ENCODE results near the gene DDX1. TPM values are rescaled to one million over a fixed set of nuclear protein-coding genes. Genes with fewer than 3 reads are reported as not detected.

DDX1 gene
- total RNA-seq, 1 experiment from 2014 or later, result 115 TPM

DNA sequence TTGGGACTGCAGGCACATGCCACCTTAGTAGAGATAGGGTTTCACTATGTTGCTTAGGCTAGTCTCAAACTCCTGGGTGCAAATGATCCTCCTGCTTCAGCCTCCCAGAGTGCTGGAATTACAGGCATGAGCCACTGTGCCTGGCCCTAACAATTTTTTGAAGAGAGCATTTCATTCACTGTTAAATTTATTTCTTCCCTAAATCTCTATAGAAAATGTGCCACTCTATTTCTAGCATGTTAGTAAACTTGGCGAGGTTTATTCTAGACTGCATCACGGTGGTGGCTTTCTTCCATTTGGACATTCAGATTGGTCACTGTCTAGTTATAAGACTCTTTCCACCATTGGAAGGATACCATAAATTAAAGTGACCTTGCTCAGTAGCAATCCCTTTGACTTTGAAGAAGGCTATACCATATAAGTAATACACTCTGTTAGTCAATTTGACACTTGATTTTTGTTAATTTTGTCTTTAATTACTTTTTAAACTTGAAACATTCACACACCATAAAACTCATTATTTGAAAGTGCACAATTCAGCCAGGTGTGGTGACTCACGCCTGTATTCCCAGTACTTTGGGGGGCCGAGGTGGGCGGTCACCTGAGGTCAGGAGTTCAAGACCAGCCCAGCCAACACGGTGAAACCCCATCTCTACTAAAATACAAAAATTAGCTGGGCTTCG is 16.2 kb downstream of the DDX1 start:
- H3K27me3 Mint-ChIP-seq (ENCODE audit: low read depth), result no peaks in the 10 kb centered on the region
- H3K36me3 Mint-ChIP-seq, result peaks cover 70% of the 10 kb centered on the region
- ChIA-PET CTCF (no interaction called here), POLR2A (no interaction called here)
- no peak overlapping the region for H3K27ac Mint-ChIP-seq
- peaks cover 7% of the 10 kb centered on the region for H3K9me3 Mint-ChIP-seq
- H3K4me3 Mint-ChIP-seq, result no peak overlapping the region
- DNase-seq (ENCODE audit: low spot score), result no peak
- TF ChIP-seq, protein P1, sequence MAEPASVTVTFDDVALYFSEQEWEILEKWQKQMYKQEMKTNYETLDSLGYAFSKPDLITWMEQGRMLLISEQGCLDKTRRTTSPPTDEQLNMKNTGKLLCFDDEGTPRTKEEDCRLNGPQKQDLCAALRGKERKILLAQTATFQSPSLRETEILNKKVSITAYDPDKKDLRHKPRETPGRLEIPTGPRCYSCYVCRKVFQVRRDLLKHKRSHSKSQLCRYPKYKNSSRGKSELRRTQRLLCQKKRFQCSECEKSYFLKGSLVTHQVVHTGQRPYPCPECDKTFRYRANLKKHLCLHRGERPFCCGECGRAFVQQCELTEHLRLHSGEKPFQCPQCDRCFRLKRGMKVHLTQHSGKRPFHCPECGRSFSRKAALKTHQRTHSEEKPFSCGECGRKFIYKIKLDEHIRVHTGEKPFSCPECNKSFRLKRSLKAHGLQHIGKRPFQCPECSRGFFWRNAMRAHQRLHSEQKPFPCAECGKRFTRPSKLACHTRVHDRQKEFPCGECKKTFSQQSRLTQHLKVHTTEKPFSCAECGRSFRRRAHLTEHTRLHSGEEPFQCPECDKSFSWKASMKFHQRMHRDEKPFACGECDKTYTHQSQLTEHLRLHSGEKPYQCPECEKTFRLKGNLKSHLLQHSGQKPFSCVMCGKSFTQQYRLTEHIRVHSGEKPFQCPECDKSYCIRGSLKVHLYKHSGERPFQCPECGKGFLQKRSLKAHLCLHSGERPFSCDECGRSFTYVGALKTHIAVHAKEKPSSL (CRISPR knock-in tag; conservative IDR thresholded peaks at IDR 0.05), result no peak
- TF ChIP-seq, protein P2, sequence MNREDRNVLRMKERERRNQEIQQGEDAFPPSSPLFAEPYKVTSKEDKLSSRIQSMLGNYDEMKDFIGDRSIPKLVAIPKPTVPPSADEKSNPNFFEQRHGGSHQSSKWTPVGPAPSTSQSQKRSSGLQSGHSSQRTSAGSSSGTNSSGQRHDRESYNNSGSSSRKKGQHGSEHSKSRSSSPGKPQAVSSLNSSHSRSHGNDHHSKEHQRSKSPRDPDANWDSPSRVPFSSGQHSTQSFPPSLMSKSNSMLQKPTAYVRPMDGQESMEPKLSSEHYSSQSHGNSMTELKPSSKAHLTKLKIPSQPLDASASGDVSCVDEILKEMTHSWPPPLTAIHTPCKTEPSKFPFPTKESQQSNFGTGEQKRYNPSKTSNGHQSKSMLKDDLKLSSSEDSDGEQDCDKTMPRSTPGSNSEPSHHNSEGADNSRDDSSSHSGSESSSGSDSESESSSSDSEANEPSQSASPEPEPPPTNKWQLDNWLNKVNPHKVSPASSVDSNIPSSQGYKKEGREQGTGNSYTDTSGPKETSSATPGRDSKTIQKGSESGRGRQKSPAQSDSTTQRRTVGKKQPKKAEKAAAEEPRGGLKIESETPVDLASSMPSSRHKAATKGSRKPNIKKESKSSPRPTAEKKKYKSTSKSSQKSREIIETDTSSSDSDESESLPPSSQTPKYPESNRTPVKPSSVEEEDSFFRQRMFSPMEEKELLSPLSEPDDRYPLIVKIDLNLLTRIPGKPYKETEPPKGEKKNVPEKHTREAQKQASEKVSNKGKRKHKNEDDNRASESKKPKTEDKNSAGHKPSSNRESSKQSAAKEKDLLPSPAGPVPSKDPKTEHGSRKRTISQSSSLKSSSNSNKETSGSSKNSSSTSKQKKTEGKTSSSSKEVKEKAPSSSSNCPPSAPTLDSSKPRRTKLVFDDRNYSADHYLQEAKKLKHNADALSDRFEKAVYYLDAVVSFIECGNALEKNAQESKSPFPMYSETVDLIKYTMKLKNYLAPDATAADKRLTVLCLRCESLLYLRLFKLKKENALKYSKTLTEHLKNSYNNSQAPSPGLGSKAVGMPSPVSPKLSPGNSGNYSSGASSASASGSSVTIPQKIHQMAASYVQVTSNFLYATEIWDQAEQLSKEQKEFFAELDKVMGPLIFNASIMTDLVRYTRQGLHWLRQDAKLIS (CRISPR knock-in tag; IDR thresholded peaks at IDR 0.05; ENCODE audit: borderline replicate concordance), result no peak
- TF ChIP-seq ZNF121 (CRISPR knock-in tag; IDR thresholded peaks at IDR 0.05) (no peak), TCF7 (CRISPR knock-in tag; IDR thresholded peaks at IDR 0.05; ENCODE audit: low read depth) (no peak)
- ATAC-seq, result no peak
- peaks cover 4% of the 10 kb centered on the region for H3K4me1 Mint-ChIP-seq

- Mint-ChIP-seq H3K36me3 (peaks cover 68% of the 10 kb centered on the region), H3K4me3 (no peak overlapping the region), H3K9me3 (peaks cover 9% of the 10 kb centered on the region), H3K4me1 (peaks cover 4% of the 10 kb centered on the region), H3K27me3 (ENCODE audit: low read depth) (no peaks in the 10 kb centered on the region), H3K27ac (no peak overlapping the region)
- DNase-seq (ENCODE audit: low spot score) (no peak), ATAC-seq (no peak)
- CTCF ChIA-PET, result no interaction called here
- POLR2A ChIA-PET, result no interaction called here
- TF ChIP-seq ZNF219 (CRISPR knock-in tag; IDR thresholded peaks at IDR 0.05; ENCODE audit: borderline replicate concordance) (no peak), CREB1 (CRISPR knock-in tag; IDR thresholded peaks at IDR 0.05) (no peak), E2F4 (CRISPR knock-in tag; IDR thresholded peaks at IDR 0.05; ENCODE audit: borderline replicate concordance, low read depth) (no peak), IRF2 (CRISPR knock-in tag; IDR thresholded peaks at IDR 0.05; ENCODE audit: borderline replicate concordance, low read depth) (no peak), ZBTB21 (CRISPR knock-in tag; IDR thresholded peaks at IDR 0.05; ENCODE audit: borderline replicate concordance) (no peak), NR2C2 (CRISPR knock-in tag; IDR thresholded peaks at IDR 0.05) (no peak)
- TF ChIP-seq, protein P3, sequence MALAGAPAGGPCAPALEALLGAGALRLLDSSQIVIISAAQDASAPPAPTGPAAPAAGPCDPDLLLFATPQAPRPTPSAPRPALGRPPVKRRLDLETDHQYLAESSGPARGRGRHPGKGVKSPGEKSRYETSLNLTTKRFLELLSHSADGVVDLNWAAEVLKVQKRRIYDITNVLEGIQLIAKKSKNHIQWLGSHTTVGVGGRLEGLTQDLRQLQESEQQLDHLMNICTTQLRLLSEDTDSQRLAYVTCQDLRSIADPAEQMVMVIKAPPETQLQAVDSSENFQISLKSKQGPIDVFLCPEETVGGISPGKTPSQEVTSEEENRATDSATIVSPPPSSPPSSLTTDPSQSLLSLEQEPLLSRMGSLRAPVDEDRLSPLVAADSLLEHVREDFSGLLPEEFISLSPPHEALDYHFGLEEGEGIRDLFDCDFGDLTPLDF (CRISPR knock-in tag; IDR thresholded peaks at IDR 0.05), result no peak
- TF ChIP-seq, protein P4, sequence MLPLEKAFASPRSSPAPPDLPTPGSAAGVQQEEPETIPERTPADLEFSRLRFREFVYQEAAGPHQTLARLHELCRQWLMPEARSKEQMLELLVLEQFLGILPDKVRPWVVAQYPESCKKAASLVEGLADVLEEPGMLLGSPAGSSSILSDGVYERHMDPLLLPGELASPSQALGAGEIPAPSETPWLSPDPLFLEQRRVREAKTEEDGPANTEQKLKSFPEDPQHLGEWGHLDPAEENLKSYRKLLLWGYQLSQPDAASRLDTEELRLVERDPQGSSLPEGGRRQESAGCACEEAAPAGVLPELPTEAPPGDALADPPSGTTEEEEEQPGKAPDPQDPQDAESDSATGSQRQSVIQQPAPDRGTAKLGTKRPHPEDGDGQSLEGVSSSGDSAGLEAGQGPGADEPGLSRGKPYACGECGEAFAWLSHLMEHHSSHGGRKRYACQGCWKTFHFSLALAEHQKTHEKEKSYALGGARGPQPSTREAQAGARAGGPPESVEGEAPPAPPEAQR (CRISPR knock-in tag; IDR thresholded peaks at IDR 0.05), result no peak
- TF ChIP-seq, protein P5, sequence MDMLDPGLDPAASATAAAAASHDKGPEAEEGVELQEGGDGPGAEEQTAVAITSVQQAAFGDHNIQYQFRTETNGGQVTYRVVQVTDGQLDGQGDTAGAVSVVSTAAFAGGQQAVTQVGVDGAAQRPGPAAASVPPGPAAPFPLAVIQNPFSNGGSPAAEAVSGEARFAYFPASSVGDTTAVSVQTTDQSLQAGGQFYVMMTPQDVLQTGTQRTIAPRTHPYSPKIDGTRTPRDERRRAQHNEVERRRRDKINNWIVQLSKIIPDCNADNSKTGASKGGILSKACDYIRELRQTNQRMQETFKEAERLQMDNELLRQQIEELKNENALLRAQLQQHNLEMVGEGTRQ (CRISPR knock-in tag; IDR thresholded peaks at IDR 0.05), result no peak
Observed at GRCh38 chr2:15608392-15608761, 16.7 kb downstream of the DDX1 start.

All from WTC11 (cell line).